ENCODE results near the gene BUB1. TPM values are rescaled to one million over a fixed set of nuclear protein-coding genes. Genes with fewer than 3 reads are reported as not detected.

Gene BUB1
- total and polyA plus RNA-seq, 5 donors, result 0.31 to 2.0 (median 0.88) TPM

DNA sequence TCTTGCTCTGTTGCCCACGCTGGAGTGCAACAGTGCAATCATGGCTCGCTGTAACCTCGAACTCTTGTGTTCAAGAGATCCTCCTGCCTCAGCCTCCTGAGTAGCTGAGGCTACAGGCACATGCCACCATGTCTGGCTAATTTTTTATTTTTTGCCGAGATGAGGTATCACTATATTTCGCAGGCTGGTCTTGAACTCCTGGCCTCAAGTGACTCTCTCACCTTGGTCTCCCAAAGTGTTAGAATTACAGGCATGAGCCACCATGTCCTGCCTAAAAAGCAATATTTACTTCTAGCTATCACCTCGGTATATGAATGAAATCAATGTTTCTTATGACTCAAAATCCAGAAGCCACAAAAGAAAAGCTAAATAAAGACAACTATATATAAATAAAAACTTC lies 2.2 kb downstream of the BUB1 start:
- 76% methylated on average over 6 of the region's 6 CpGs for WGBS
- intact Hi-C loops (cut with DNase I), result no loop called here
- Histone ChIP-seq H3K4me1 (ENCODE audit: control insufficient read depth, insufficient read depth, low read length) (peaks cover 4% of the 10 kb centered on the region), H3K27me3 (ENCODE audit: control insufficient read depth, insufficient read depth) (no peaks in the 10 kb centered on the region), H3K27ac (ENCODE audit: low read length) (no peak overlapping the region), H3K4me3 (ENCODE audit: low read length) (no peak overlapping the region), H3K9me3 (ENCODE audit: control insufficient read depth, low read length) (no peaks in the 10 kb centered on the region)
- DNase-seq, result no peak
- ATAC-seq, result no peak

- H3K9me3 ChIP-seq (ENCODE audit: control insufficient read depth, low read length), result no peaks in the 10 kb centered on the region
- H3K27me3 ChIP-seq (ENCODE audit: control insufficient read depth, insufficient read depth), result no peaks in the 10 kb centered on the region
- H3K4me1 ChIP-seq (ENCODE audit: control insufficient read depth, insufficient read depth, low read length), result peaks cover 4% of the 10 kb centered on the region
- DNase-seq (peak in 1 of 3 donors; percentile 23), ATAC-seq (peak in 1 of 2 donors; percentile 17)
- peak overlapping the region; percentile 56 for H3K27ac ChIP-seq (ENCODE audit: low read length)
- intact Hi-C loops (cut with DNase I), result no loop called here
- WGBS, result 26% methylated on average over 7 of the region's 7 CpGs
- H3K4me3 ChIP-seq (ENCODE audit: low read length), result peak overlapping the region; percentile 21
Observed at GRCh38 chr2:110674620-110675555, 3.0 kb downstream of the BUB1 start.

GRCh38 chr2:110673201-110673600 lies 4.7 kb downstream of the BUB1 start:
- 99% methylated on average over 4 of the region's 4 CpGs for WGBS
- H3K4me3 ChIP-seq (ENCODE audit: low read length), result no peak overlapping the region
- H3K9me3 ChIP-seq (ENCODE audit: control insufficient read depth, low read length), result no peaks in the 10 kb centered on the region
- no peak overlapping the region for H3K27ac ChIP-seq (ENCODE audit: low read length)
- ATAC-seq (no peak), DNase-seq (no peak)
- intact Hi-C loops (cut with DNase I), result no loop called here
- H3K27me3 ChIP-seq (ENCODE audit: control insufficient read depth, insufficient read depth), result no peaks in the 10 kb centered on the region
- H3K4me1 ChIP-seq (ENCODE audit: control insufficient read depth, insufficient read depth, low read length), result peaks cover 4% of the 10 kb centered on the region

DNA sequence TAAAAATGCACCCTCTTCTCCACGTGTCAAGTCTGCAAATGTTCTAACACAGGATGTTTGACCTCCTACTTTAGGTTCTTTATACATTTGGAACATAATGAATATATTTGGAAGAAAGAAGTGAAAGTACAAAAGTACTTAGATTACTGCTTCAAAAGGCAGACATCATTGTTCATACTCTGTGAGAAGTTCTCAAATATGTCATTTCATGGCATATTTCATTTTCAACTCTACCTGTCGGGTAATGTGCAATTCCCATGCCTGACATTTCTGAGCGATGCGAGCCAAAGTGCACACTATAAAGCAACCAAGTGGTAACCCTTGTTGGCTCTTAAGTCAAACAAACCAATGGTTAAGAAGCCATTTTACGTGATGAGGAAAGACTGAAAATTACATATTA lies 7.0 kb downstream of the BUB1 start:
- intact Hi-C loops (cut with DNase I), result no loop called here
- DNase-seq (no peak), ATAC-seq (no peak)
- Histone ChIP-seq H3K27ac (ENCODE audit: low read length) (no peak overlapping the region), H3K4me3 (ENCODE audit: low read length) (no peak overlapping the region), H3K9me3 (ENCODE audit: control insufficient read depth, low read length) (no peaks in the 10 kb centered on the region), H3K4me1 (ENCODE audit: control insufficient read depth, insufficient read depth, low read length) (peaks cover 4% of the 10 kb centered on the region), H3K27me3 (ENCODE audit: control insufficient read depth, insufficient read depth) (no peaks in the 10 kb centered on the region)
- WGBS, result 96% methylated on average over 5 of the region's 5 CpGs

- ATAC-seq, result no peak
- H3K4me1 ChIP-seq (ENCODE audit: control insufficient read depth, insufficient read depth, low read length), result no peaks in the 10 kb centered on the region
- H3K27ac ChIP-seq (ENCODE audit: low read length), result no peak overlapping the region
- 85% methylated on average over 1 of the region's 1 CpG for WGBS
- DNase-seq, result no peak
- intact Hi-C loops (cut with DNase I), result no loop called here
- H3K27me3 ChIP-seq (ENCODE audit: control insufficient read depth, insufficient read depth), result no peaks in the 10 kb centered on the region
- H3K9me3 ChIP-seq (ENCODE audit: control insufficient read depth, low read length), result no peaks in the 10 kb centered on the region
- no peak overlapping the region for H3K4me3 ChIP-seq (ENCODE audit: low read length)
Observed at GRCh38 chr2:110669079-110669478, 8.8 kb downstream of the BUB1 start.

GRCh38 chr2:110667071-110667470 lies 10.8 kb downstream of the BUB1 start:
- ATAC-seq (no peak), DNase-seq (no peak)
- Histone ChIP-seq H3K4me1 (ENCODE audit: control insufficient read depth, insufficient read depth, low read length) (no peaks in the 10 kb centered on the region), H3K9me3 (ENCODE audit: control insufficient read depth, low read length) (no peaks in the 10 kb centered on the region), H3K27me3 (ENCODE audit: control insufficient read depth, insufficient read depth) (no peaks in the 10 kb centered on the region), H3K4me3 (ENCODE audit: low read length) (no peak overlapping the region), H3K27ac (ENCODE audit: low read length) (no peak overlapping the region)
- intact Hi-C loops (cut with DNase I), result no loop called here
- 59% methylated on average over 3 of the region's 3 CpGs for WGBS

GRCh38 chr2:110664135-110664534 lies 13.7 kb downstream of the BUB1 start:
- H3K27me3 ChIP-seq (ENCODE audit: control insufficient read depth, insufficient read depth), result no peaks in the 10 kb centered on the region
- H3K4me3 ChIP-seq (ENCODE audit: low read length), result no peak overlapping the region
- no peak for DNase-seq
- intact Hi-C loops (cut with DNase I), result no loop called here
- H3K4me1 ChIP-seq (ENCODE audit: control insufficient read depth, insufficient read depth, low read length), result no peaks in the 10 kb centered on the region
- H3K9me3 ChIP-seq (ENCODE audit: control insufficient read depth, low read length), result no peaks in the 10 kb centered on the region
- ATAC-seq, result no peak
- 87% methylated on average over 2 of the region's 2 CpGs for WGBS
- H3K27ac ChIP-seq (ENCODE audit: low read length), result no peak overlapping the region

DNA sequence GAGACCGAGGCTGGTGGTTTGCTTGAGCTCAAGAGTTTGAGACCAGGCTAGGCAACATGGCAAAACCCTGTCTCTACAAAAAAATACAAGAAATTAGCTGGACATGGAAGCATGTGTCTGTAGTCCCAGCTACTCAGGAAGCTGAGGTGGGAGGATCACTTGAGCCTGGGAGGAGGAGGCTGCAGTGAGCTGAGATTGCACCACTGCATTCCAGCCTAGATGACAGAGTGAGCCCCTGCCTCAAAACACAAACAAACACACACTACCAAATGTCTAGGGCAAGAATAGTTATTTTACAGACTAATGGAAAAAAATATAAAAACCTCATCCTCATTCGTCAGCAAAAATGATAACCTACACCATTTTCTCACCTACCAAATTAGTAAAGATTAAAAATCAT lies 15.3 kb downstream of the BUB1 start:
- Histone ChIP-seq H3K27ac (ENCODE audit: low read length) (no peak overlapping the region), H3K4me1 (ENCODE audit: control insufficient read depth, insufficient read depth, low read length) (no peaks in the 10 kb centered on the region), H3K9me3 (ENCODE audit: control insufficient read depth, low read length) (no peaks in the 10 kb centered on the region), H3K27me3 (ENCODE audit: control insufficient read depth, insufficient read depth) (no peaks in the 10 kb centered on the region), H3K4me3 (ENCODE audit: low read length) (no peak overlapping the region)
- ATAC-seq, result no peak
- 99% methylated on average over 2 of the region's 2 CpGs for WGBS
- no peak for DNase-seq
- intact Hi-C loops (cut with DNase I), result no loop called here

GRCh38 chr2:110660558-110660957 lies 17.3 kb downstream of the BUB1 start:
- Histone ChIP-seq H3K9me3 (ENCODE audit: control insufficient read depth, low read length) (no peaks in the 10 kb centered on the region), H3K4me3 (ENCODE audit: low read length) (no peak overlapping the region), H3K27me3 (ENCODE audit: control insufficient read depth, insufficient read depth) (no peaks in the 10 kb centered on the region), H3K27ac (ENCODE audit: low read length) (no peak overlapping the region), H3K4me1 (ENCODE audit: control insufficient read depth, insufficient read depth, low read length) (no peaks in the 10 kb centered on the region)
- 73% methylated on average over 3 of the region's 3 CpGs for WGBS
- ATAC-seq (no peak), DNase-seq (no peak)
- intact Hi-C loops (cut with DNase I), result no loop called here

DNA sequence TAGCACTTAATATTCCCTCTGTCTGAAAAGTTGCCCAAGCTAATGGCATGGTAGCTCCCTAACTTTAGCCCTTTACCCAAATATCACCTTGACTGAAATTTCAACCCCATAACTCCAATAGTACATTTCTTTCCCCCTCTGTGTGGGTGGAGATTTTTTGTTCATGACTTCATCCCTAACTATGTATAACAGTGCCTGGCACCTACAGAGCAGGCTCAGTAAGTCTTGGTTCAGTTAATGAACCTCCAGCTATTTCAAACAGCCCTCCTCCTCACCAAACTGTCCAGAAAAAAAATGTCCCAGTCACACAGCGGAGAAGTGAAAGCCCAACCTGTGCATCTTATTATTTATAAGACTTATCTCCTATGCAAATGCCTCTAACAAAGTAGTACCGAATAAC lies 18.6 kb downstream of the BUB1 start:
- ATAC-seq (no peak), DNase-seq (no peak)
- Histone ChIP-seq H3K4me1 (ENCODE audit: control insufficient read depth, insufficient read depth, low read length) (no peaks in the 10 kb centered on the region), H3K9me3 (ENCODE audit: control insufficient read depth, low read length) (no peaks in the 10 kb centered on the region), H3K27me3 (ENCODE audit: control insufficient read depth, insufficient read depth) (no peaks in the 10 kb centered on the region), H3K27ac (ENCODE audit: low read length) (no peak overlapping the region), H3K4me3 (ENCODE audit: low read length) (no peak overlapping the region)
- intact Hi-C loops (cut with DNase I), result no loop called here
- WGBS, result 86% methylated on average over 2 of the region's 2 CpGs

DNA sequence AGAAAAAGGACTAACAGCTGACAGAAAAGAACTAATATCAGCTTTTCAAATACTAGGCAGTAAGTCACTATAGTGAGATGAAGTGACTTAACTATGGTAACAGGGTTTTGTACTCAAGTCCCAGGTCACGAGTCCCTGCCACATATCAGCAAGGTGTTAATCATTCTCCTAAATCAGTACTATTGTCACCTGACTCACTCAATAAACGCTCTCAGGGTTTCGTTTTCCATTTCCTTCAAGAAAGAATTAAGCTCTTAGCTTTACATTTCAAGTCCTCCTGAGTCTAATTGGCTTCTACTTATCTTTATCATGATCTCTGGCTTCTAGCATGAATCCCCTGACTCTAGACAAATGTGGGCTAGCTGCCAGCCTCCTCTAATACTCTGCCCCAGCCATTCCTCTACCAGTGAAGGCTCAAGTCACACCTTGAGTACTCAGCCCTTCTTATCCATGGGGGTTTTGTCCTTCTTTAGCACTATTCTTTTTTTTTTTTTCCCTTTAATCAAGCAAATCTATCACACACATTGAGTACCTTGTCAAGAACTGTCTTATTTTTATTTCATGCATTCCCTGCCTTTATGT lies 20.0 kb downstream of the BUB1 start:
- intact Hi-C loops (cut with DNase I), result no loop called here
- Histone ChIP-seq H3K4me1 (ENCODE audit: control insufficient read depth, insufficient read depth, low read length) (no peaks in the 10 kb centered on the region), H3K27me3 (ENCODE audit: control insufficient read depth, insufficient read depth) (no peaks in the 10 kb centered on the region), H3K4me3 (ENCODE audit: low read length) (no peak overlapping the region), H3K27ac (ENCODE audit: low read length) (no peak overlapping the region), H3K9me3 (ENCODE audit: control insufficient read depth, low read length) (no peaks in the 10 kb centered on the region)
- no peak for ATAC-seq
- whole genome bisulfite sequencing, result 70% methylated on average over 3 of the region's 3 CpGs
- DNase-seq, result no peak

All from right cardiac atrium (tissue), 5 donors.